Measurements from ENCODE around the gene ZSWIM1.

ZSWIM1 gene

GRCh38 chr20:45905505-45906079, 24.6 kb downstream of the ZSWIM1 start:
- TF ChIP-seq CTCF (IDR thresholded peaks at IDR 0.05; ENCODE audit: control insufficient read depth, insufficient read depth, low read depth, low read length, missing control alignments): no peak
- H3K4me3 ChIP-seq (ENCODE audit: control insufficient read depth, low read depth, low read length): no peak overlapping the region
- DNase-seq (ENCODE audit: low read depth): no peak

- no peak for DNase-seq (ENCODE audit: low read depth)
- no peak overlapping the region for H3K4me3 ChIP-seq (ENCODE audit: control insufficient read depth, low read depth, low read length)
- TF ChIP-seq CTCF (IDR thresholded peaks at IDR 0.05; ENCODE audit: control insufficient read depth, insufficient read depth, low read depth, low read length, missing control alignments): no peak
Measured at GRCh38 chr20:45907219-45907948, 26.4 kb downstream of the ZSWIM1 start.

- H3K4me3 ChIP-seq (ENCODE audit: control insufficient read depth, low read depth, low read length): no peak overlapping the region
- no peak for TF ChIP-seq CTCF (IDR thresholded peaks at IDR 0.05; ENCODE audit: control insufficient read depth, insufficient read depth, low read depth, low read length, missing control alignments)
- DNase-seq (ENCODE audit: low read depth): no peak
Measured at GRCh38 chr20:45908084-45908483, 27.1 kb downstream of the ZSWIM1 start.

GRCh38 chr20:45909336-45909808, 28.3 kb downstream of the ZSWIM1 start:
- DNase-seq (ENCODE audit: low read depth): no peak
- no peak for TF ChIP-seq CTCF (IDR thresholded peaks at IDR 0.05; ENCODE audit: control insufficient read depth, insufficient read depth, low read depth, low read length, missing control alignments)
- no peak overlapping the region for H3K4me3 ChIP-seq (ENCODE audit: control insufficient read depth, low read depth, low read length)

GRCh38 chr20:45909817-45910669, 29.0 kb downstream of the ZSWIM1 start:
- no peak for TF ChIP-seq CTCF (IDR thresholded peaks at IDR 0.05; ENCODE audit: control insufficient read depth, insufficient read depth, low read depth, low read length, missing control alignments)
- no peak overlapping the region for H3K4me3 ChIP-seq (ENCODE audit: control insufficient read depth, low read depth, low read length)
- DNase-seq (ENCODE audit: low read depth): no peak

GRCh38 chr20:45910670-45911485, 29.9 kb downstream of the ZSWIM1 start:
- TF ChIP-seq CTCF (IDR thresholded peaks at IDR 0.05; ENCODE audit: control insufficient read depth, insufficient read depth, low read depth, low read length, missing control alignments): no peak
- peak; percentile 95 for DNase-seq (ENCODE audit: low read depth)
- H3K4me3 ChIP-seq (ENCODE audit: control insufficient read depth, low read depth, low read length): peak overlapping the region; percentile 48
